GM18520 (cell line): ENCODE data around the gene PARP12.

Source experiments
- ATAC-seq: cut with Tn5 transposase; IDR thresholded peaks from one replicate; pipeline ENCODE4 v1.9.1; 2021; ENCODE audit not compliant: unreplicated experiment

Gene PARP12

GRCh38 chr7:139993169-139993568, 69.6 kb downstream of the PARP12 start:
- no peak for ATAC-seq

- no peak for ATAC-seq
Observed at GRCh38 chr7:139992353-139993044, 70.3 kb downstream of the PARP12 start.

GRCh38 chr7:139991911-139992310, 70.8 kb downstream of the PARP12 start:
- ATAC-seq: no peak

- ATAC-seq: no peak
Observed at GRCh38 chr7:139991269-139991666, 71.5 kb downstream of the PARP12 start.

- ATAC-seq: no peak
Observed at GRCh38 chr7:139990571-139991268, 72.0 kb downstream of the PARP12 start.

GRCh38 chr7:139990142-139990535, 72.6 kb downstream of the PARP12 start:
- no peak for ATAC-seq

GRCh38 chr7:139989366-139990141, 73.2 kb downstream of the PARP12 start:
- ATAC-seq: no peak

- no peak for ATAC-seq
Observed at GRCh38 chr7:139987691-139988516, 74.8 kb downstream of the PARP12 start.

GRCh38 chr7:139985811-139986210, 76.9 kb downstream of the PARP12 start:
- no peak for ATAC-seq

- ATAC-seq: no peak
Observed at GRCh38 chr7:139984642-139985539, 77.9 kb downstream of the PARP12 start.

- no peak for ATAC-seq
Observed at GRCh38 chr7:139982927-139983920, 79.5 kb downstream of the PARP12 start.

GRCh38 chr7:139981511-139981895, 81.2 kb downstream of the PARP12 start:
- ATAC-seq: no peak

- ATAC-seq: no peak
Observed at GRCh38 chr7:139976838-139977656, 85.7 kb downstream of the PARP12 start.

- no peak for ATAC-seq
Observed at GRCh38 chr7:139976055-139976837, 86.5 kb downstream of the PARP12 start.

- ATAC-seq: no peak
Observed at GRCh38 chr7:139974179-139974811, 88.5 kb downstream of the PARP12 start.
